Activated CD8-positive, alpha-beta memory T cell treated with anti-CD3 and anti-CD28 coated beads, Interleukin-2, amount 50 U/mL, for 1 hour (primary cell): ENCODE results near the gene ARMC7.
A peak's percentile ranks its signal among the peaks of the same experiment; 100 is the strongest.
"Not testable (repeated sequence)": the region's sequence is repeated elsewhere in the genome, so short reads cannot be mapped to it uniquely, and the experiment has no call there.

ENCODE experiments used
- DNase-seq: peaks from one replicate; pipeline ENCODE4 v3.0.0-alpha.2; 2020; ENCODE audit errors: extremely low read depth

The ARMC7 gene

GRCh38 chr17:75102385-75102821, 7.4 kb upstream of the ARMC7 start:
- DNase-seq, result no peak

- no peak for DNase-seq
These were observed 5.9 kb upstream of the ARMC7 start for GRCh38 chr17:75103601-75104554.

- DNase-seq, result no peak
These were observed 4.4 kb upstream of the ARMC7 start for GRCh38 chr17:75105126-75106080.

- no peak for DNase-seq
These were observed 1.6 kb upstream of the ARMC7 start for GRCh38 chr17:75108193-75108592.

GRCh38 chr17:75109046-75109406, 743 bp upstream of the ARMC7 start:
- no peak for DNase-seq

- DNase-seq, result no peak
These were observed 617 bp downstream of the ARMC7 start for GRCh38 chr17:75110234-75110937.

GRCh38 chr17:75111777-75112335, 2.1 kb downstream of the ARMC7 start:
- no peak for DNase-seq

- peak; percentile 87 for DNase-seq
These were observed 4.2 kb downstream of the ARMC7 start for GRCh38 chr17:75113798-75114551.

- DNase-seq, result no peak
These were observed 5.0 kb downstream of the ARMC7 start for GRCh38 chr17:75114552-75115314.

- no peak for DNase-seq
These were observed 5.8 kb downstream of the ARMC7 start for GRCh38 chr17:75115555-75115954.

- DNase-seq, result no peak
These were observed 7.0 kb downstream of the ARMC7 start for GRCh38 chr17:75116737-75117136.

GRCh38 chr17:75118307-75118706, 8.5 kb downstream of the ARMC7 start:
- no peak for DNase-seq

GRCh38 chr17:75124041-75124818, 14.5 kb downstream of the ARMC7 start:
- DNase-seq, result no peak

GRCh38 chr17:75124819-75125162, 15.0 kb downstream of the ARMC7 start:
- DNase-seq, result no peak

GRCh38 chr17:75125984-75126383, 16.2 kb downstream of the ARMC7 start:
- DNase-seq, result no peak

GRCh38 chr17:75126954-75127353, 17.2 kb downstream of the ARMC7 start:
- no peak for DNase-seq

GRCh38 chr17:75127936-75128335, 18.2 kb downstream of the ARMC7 start:
- DNase-seq, result not testable (repeated sequence)

- no peak for DNase-seq
These were observed 19.1 kb downstream of the ARMC7 start for GRCh38 chr17:75128694-75129505.
